ENCODE measurements around the gene PDPN. TPM values are rescaled to one million over a fixed set of nuclear protein-coding genes. Genes with fewer than 3 reads are reported as not detected.

PDPN gene
- polyA plus RNA-seq, 1 donor: 39.3 TPM

Other genes starting within 250 kb of the PDPN start
- gene PRAMEF14, start 236.7 kb upstream of the PDPN start, polyA plus RNA-seq (ENCODE audit: insufficient read length): not detected
- gene PRAMEF19, start 211.9 kb upstream of the PDPN start, polyA plus RNA-seq (ENCODE audit: insufficient read length): not detected
- gene PRAMEF17, start 194.2 kb upstream of the PDPN start, polyA plus RNA-seq (ENCODE audit: insufficient read length): not detected
- gene PRAMEF20, start 173.4 kb upstream of the PDPN start, polyA plus RNA-seq (ENCODE audit: insufficient read length): not detected
- 42.3 TPM for gene LRRC38, start 69.8 kb upstream of the PDPN start, polyA plus RNA-seq (ENCODE audit: insufficient read length)
- 36.3 TPM for gene PRDM2, start 116.4 kb downstream of the PDPN start, polyA plus RNA-seq (ENCODE audit: insufficient read length)